Activated gamma-delta T cell treated with Interleukin-2 at 50 U/mL for 16 hours (primary cell): ENCODE measurements around the gene C11orf65.

Source experiments
- DNase-seq: peaks from one replicate; pipeline ENCODE4 v3.0.0-alpha.2; 2020

The C11orf65 gene

GRCh38 chr11:108364159-108364558 lies 103.2 kb downstream of the C11orf65 start:
- no peak for DNase-seq

- DNase-seq, result no peak
Measured at GRCh38 chr11:108351468-108351867, 115.9 kb downstream of the C11orf65 start.

GRCh38 chr11:108346451-108346850 lies 120.9 kb downstream of the C11orf65 start:
- DNase-seq, result no peak

GRCh38 chr11:108345767-108346166 lies 121.6 kb downstream of the C11orf65 start:
- no peak for DNase-seq

- DNase-seq, result no peak
Measured at GRCh38 chr11:108343714-108344113, 123.6 kb downstream of the C11orf65 start.

- no peak for DNase-seq
Measured at GRCh38 chr11:108341654-108342053, 125.7 kb downstream of the C11orf65 start.

GRCh38 chr11:108340973-108341372 lies 126.4 kb downstream of the C11orf65 start:
- no peak for DNase-seq

- no peak for DNase-seq
Measured at GRCh38 chr11:108338750-108339149, 128.6 kb downstream of the C11orf65 start.

GRCh38 chr11:108333403-108333899 lies 133.9 kb downstream of the C11orf65 start:
- no peak for DNase-seq
